ENCODE results near the gene HOXD1. TPM values are rescaled to one million over a fixed set of nuclear protein-coding genes. Genes with fewer than 3 reads are reported as not detected.

The HOXD1 gene
- total RNA-seq, 4 donors from 2014 or later: 0.85 to 0.89 TPM; not detected in 2

DNA sequence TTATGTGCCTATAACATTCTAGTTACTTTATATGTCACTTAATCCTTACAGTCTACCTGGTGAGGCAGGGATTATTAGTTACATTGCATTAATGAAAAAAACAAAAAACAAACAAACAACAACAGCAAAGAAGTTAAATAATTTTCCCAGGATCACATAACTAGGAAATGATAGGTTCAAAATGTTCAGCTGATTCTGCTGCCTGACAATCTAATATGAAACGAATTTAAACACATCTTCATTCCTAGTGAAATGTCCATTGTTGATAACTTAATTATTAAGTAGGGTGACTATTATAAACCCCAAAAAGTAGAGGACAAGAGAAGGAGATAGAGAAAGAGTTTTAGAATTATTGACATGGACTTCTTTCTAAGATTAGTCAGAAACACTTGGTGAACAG, 22.6 kb downstream of the HOXD1 start:
- no peak for DNase-seq (ENCODE audit: low spot score in 2 of 2)
- Histone ChIP-seq H3K36me3 (no peaks in the 10 kb centered on the region), H3K4me1 (no peaks in the 10 kb centered on the region), H3K27me3 (peaks cover 7% of the 10 kb centered on the region), H3K9me3 (no peaks in the 10 kb centered on the region), H3K27ac (no peak overlapping the region), H3K4me3 (no peak overlapping the region)
- WGBS: 69% methylated on average over 1 of the region's 1 CpG
- TF ChIP-seq POLR2AphosphoS5 (IDR thresholded peaks at IDR 0.05): no peak
- no peak for TF ChIP-seq POLR2A (IDR thresholded peaks at IDR 0.05)
- TF ChIP-seq, protein P1, sequence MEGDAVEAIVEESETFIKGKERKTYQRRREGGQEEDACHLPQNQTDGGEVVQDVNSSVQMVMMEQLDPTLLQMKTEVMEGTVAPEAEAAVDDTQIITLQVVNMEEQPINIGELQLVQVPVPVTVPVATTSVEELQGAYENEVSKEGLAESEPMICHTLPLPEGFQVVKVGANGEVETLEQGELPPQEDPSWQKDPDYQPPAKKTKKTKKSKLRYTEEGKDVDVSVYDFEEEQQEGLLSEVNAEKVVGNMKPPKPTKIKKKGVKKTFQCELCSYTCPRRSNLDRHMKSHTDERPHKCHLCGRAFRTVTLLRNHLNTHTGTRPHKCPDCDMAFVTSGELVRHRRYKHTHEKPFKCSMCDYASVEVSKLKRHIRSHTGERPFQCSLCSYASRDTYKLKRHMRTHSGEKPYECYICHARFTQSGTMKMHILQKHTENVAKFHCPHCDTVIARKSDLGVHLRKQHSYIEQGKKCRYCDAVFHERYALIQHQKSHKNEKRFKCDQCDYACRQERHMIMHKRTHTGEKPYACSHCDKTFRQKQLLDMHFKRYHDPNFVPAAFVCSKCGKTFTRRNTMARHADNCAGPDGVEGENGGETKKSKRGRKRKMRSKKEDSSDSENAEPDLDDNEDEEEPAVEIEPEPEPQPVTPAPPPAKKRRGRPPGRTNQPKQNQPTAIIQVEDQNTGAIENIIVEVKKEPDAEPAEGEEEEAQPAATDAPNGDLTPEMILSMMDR (IDR thresholded peaks at IDR 0.05): no peak
- TF ChIP-seq EP300 (IDR thresholded peaks at IDR 0.05): no peak

DNA sequence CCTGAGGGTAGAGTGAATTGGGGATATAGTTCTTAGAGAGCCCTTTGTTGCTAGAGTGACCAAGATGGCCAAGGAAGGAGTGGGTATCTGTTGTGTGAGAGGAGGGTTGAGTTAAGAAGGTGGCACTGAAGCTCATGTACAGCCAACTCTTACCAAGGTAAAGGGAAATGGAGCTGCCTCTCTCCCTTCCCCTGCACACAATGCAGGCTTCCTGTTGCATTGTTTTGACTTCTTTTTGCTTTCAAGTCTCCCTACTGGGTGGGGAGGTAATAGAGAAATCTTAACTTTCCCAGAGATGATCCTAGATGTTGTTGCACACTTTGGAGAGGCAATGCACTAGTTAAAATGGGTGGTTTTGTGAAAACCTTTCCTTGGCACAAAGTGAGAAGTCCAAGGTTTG, 23.8 kb downstream of the HOXD1 start:
- Histone ChIP-seq H3K27ac (no peak overlapping the region), H3K36me3 (no peaks in the 10 kb centered on the region), H3K9me3 (no peaks in the 10 kb centered on the region), H3K4me1 (no peaks in the 10 kb centered on the region), H3K27me3 (peaks cover 7% of the 10 kb centered on the region), H3K4me3 (no peak overlapping the region)
- no peak for TF ChIP-seq POLR2A (IDR thresholded peaks at IDR 0.05)
- TF ChIP-seq, protein P1 (IDR thresholded peaks at IDR 0.05): no peak
- no peak for TF ChIP-seq EP300 (IDR thresholded peaks at IDR 0.05)
- TF ChIP-seq POLR2AphosphoS5 (IDR thresholded peaks at IDR 0.05): no peak
- DNase-seq (ENCODE audit: low spot score in 2 of 2): no peak

DNA sequence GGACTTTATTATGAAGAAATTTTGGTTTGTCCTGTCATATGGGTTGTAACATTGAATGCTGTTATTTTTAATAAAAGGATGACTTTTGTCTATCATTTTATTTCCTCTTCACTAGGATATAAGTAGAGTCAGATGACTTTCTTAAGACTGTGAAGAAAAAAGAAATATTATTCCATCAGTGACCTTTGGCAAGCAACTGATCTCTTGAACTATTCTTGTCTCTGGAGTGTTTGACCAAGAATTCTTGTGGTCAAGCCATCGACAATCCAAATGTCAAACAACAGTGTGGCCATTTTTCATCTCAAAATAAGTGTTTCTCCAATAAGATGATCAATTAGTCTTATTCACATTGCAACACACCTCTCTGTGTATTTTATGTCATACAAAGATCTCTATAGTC, 24.9 kb downstream of the HOXD1 start:
- TF ChIP-seq POLR2A (IDR thresholded peaks at IDR 0.05) (no peak), EP300 (IDR thresholded peaks at IDR 0.05) (no peak), POLR2AphosphoS5 (IDR thresholded peaks at IDR 0.05) (no peak)
- TF ChIP-seq, protein P1 (IDR thresholded peaks at IDR 0.05): no peak
- no peak overlapping the region for H3K27ac ChIP-seq
- WGBS: 69% methylated on average over 1 of the region's 1 CpG
- H3K9me3 ChIP-seq: no peaks in the 10 kb centered on the region
- no peak overlapping the region for H3K4me3 ChIP-seq
- H3K27me3 ChIP-seq: peaks cover 7% of the 10 kb centered on the region
- no peak for DNase-seq (ENCODE audit: low spot score in 2 of 2)
- H3K4me1 ChIP-seq: no peaks in the 10 kb centered on the region
- no peaks in the 10 kb centered on the region for H3K36me3 ChIP-seq

DNA sequence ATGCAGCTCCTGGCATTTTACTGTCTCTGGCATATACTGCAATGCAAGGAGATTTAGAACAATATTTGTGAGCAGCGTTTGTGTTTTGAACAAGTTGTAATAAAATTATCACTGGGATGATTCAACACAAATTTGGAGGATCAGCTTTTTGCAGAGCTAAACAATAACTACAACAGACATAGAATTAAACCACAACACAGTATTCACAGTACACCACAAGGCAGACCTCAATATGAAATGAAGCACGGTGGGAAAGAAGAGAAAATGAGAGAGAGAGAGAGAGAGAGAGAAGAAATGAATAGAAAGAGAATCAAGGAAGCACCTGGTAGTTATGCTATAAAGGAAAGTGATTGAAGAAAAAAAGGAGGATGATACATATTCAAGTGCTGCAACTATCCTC, 39.4 kb downstream of the HOXD1 start:
- Histone ChIP-seq H3K4me1 (no peaks in the 10 kb centered on the region), H3K9me3 (no peaks in the 10 kb centered on the region), H3K4me3 (no peak overlapping the region), H3K27me3 (peaks cover 30% of the 10 kb centered on the region), H3K36me3 (no peaks in the 10 kb centered on the region), H3K27ac (no peak overlapping the region)
- TF ChIP-seq, protein P1 (IDR thresholded peaks at IDR 0.05): no peak
- TF ChIP-seq POLR2A (IDR thresholded peaks at IDR 0.05): no peak
- no peak for TF ChIP-seq POLR2AphosphoS5 (IDR thresholded peaks at IDR 0.05)
- TF ChIP-seq EP300 (IDR thresholded peaks at IDR 0.05): no peak
- DNase-seq (ENCODE audit: low spot score in 2 of 2): no peak
- WGBS: 75% methylated on average over 2 of the region's 2 CpGs

DNA sequence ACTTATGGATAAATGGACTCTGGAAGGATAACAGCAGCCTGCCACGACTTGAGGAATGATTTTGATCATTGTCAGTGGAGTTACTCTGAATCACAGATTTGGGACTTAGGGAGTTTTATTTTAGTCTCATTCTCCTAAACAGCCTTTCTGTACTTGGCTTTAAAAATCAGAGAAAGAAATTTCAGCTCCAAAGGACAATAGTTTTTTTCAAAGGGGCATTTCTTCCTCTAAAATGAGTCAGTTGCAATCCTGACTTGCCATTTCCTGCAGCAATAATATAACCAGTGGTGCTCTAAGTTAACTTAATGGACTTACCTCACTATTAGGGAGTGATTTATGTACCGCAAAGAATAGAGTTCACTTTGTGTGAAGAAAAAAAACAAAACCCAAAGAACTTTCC, 45.7 kb downstream of the HOXD1 start:
- no peak overlapping the region for H3K4me3 ChIP-seq
- no peaks in the 10 kb centered on the region for H3K9me3 ChIP-seq
- 46% methylated on average over 2 of the region's 2 CpGs for WGBS
- no peak overlapping the region for H3K27ac ChIP-seq
- no peaks in the 10 kb centered on the region for H3K4me1 ChIP-seq
- no peak for TF ChIP-seq EP300 (IDR thresholded peaks at IDR 0.05)
- TF ChIP-seq POLR2A (IDR thresholded peaks at IDR 0.05): no peak
- TF ChIP-seq, protein P1 (IDR thresholded peaks at IDR 0.05): no peak
- no peak for TF ChIP-seq POLR2AphosphoS5 (IDR thresholded peaks at IDR 0.05)
- DNase-seq (ENCODE audit: low spot score in 2 of 2): no peak
- H3K27me3 ChIP-seq: peaks cover 19% of the 10 kb centered on the region
- H3K36me3 ChIP-seq: no peaks in the 10 kb centered on the region

Data from suprapubic skin (tissue), 4 donors.